Superior temporal gyrus (tissue), 1 donor: ENCODE data around the gene PDE8A.

Experiments used
- DNase-seq: peaks from one replicate; pipeline ENCODE4 v3.0.0-alpha.2; 2016; ENCODE audit errors: extremely low spot score

Gene PDE8A

DNA sequence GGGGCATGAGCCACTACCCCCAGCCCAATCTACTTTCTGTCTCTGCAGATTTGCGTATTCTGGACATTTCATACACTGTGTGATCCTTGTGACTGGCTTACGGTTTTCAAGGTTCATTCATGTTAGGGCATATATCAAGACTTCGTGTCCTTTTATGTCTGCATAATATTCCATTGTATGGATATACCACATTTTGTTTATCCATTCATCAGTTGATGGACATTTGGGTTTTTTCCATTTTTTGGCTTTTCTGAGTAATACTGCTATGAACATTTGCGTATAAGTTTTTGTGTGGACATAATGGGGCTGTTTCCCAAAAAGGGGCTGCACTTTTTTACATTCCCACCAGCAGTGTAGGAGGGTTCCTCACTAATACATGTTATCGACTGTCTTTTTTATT, 106.6 kb downstream of the PDE8A start:
- no peak for DNase-seq

DNA sequence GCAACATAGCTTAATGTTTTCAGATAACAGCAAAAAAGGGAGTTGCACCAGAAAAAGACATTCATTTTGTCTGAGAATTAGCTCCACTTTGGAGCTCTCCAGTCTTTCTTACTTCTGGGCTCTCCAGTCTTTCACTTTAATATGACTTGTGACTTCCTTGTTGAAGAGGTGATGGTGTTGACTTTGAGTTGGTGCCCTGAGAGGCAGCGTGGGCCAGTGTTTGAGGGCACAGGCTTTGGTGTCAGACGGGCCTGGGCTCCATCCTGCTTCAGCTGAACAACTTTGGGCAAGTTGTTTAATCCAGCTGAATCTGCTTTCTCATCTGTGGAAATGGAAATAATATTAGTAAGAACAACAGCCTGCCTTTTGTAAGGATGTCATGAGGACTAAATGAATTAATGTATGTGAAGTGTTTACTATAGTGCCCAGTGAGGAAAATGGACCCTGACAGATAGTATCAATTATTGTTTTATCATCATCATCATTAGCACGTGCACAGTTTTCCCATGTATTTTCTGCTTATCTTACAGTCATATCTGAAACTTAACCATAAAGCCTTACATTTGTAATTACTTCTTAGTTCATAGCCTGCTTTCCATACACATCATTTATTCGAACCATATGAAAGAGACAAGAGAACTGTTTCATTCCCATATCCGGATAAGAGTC, 108.4 kb downstream of the PDE8A start:
- no peak for DNase-seq

DNA sequence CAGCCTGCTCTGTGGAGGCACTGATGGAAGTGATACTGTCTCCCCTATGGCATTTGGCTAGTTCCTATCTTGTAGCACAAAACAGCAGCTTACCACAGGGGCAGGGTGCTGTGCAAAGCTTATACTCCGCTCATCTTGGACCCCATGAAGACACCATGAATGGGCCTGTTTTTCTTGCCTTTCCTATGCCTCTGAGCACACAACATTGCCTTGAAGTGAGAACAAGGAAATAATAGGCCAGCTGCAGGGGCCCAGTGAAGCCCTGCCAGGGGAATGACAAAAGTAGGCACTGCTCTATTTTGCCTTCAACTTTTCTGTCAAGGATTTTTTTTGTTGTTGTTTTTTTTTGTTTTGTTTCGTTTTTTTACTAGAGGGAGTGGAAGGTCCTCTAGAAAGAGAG, 110.3 kb downstream of the PDE8A start:
- DNase-seq: peak; percentile 64

DNA sequence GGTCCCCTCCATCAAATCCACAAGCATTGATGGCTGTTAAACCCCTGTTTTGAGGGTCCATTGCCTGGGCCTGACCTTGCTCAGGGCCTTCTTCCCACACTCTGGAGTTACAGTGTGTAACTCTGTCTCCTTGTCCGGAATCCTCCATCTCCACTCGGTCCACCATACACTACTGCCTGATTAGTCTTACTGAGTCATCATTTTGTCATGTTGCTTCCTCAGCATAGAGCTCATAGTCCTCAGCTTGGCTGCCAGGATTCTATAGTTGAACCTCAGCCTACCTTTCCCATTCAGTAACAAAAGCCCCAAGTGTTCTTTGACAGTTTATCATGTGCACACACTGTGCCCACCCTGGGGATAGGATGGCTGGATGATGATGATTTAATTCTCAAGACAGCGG, 113.0 kb downstream of the PDE8A start:
- DNase-seq: no peak

DNA sequence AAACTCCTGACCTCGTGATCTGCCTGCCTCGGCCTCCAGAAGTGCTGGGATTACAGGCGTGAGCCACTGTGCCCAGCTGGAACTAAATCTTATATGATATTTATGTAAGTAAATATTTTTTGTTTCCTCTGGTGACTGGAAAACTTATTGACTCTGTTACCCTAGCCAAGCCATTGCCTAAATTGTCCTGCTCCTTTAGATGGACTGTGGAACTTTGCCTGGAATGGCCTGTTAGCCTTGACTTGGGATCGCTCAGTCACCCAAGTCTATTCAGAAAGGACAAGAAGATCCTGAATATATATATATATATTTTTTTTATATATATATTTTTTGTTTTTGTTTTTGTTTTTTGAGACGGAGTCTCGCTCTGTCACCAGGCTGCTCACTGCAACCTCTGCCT, 113.9 kb downstream of the PDE8A start:
- no peak for DNase-seq

DNA sequence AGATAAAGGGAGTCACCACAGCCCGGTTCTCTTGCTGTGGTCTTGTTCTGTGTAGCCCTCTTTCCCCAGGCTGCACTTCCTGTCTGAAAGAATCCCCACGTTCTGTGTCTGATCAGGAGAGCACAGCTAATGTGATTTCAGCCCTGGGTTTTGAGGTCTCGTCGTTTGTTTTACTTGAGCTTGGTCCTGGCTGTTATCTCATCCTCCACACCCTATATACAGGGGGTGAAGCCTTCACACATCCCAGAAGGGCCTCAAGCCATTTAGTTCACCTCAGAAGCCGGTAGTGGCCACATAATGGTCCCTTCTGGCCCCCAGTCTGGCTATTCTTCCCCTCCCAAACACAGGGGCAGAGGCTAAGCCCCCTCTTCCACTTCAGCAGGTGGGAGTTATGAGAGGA, 115.6 kb downstream of the PDE8A start:
- DNase-seq: no peak

DNA sequence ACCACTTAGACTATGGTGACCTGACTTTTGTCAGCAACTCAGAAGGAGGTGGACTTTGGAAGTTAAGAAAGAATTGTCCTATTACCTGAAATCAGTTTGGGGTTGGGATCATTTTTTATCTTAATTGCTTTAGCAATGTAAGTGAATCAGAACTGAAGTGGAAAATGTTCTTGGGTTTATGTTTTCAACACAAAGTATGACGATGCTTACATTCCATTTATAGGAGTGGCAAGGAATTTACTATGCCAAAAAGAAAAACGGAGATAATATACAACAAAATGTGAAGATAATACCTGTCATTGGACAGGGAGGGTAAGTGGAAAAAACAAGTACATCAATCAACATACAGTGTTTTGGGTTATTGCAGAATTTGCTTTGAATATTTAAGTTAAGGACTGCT, 116.1 kb downstream of the PDE8A start:
- DNase-seq: no peak

DNA sequence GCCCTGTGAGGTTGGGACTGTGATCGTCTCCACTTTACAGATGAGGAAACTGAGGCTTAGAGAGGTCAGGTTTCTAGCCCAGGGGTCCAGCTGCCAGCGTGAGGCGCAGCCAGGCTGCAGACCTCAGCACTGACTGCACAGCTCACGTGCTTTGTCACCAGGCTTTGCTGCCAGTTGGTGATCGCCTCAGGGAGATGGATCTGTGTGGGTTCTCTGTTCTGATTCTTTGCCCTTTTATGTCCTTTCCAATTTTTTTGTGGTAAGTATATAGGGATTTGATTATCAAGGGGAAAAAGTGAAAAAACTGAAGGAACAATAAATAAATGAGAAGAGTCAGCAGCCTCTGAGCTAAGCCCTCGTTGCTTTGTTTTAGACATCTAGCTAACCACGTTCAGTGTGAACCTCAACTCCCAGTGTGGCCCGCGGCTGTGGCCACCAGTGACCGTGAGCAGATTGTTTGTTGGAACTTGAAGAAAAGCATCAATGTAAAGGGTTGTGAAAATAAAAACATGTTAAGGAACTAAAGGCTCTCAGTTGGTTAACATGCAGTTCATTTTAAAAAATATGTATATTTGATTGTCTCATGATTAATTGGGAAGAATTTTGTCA, 117.6 kb downstream of the PDE8A start:
- DNase-seq: peak; percentile 83

DNA sequence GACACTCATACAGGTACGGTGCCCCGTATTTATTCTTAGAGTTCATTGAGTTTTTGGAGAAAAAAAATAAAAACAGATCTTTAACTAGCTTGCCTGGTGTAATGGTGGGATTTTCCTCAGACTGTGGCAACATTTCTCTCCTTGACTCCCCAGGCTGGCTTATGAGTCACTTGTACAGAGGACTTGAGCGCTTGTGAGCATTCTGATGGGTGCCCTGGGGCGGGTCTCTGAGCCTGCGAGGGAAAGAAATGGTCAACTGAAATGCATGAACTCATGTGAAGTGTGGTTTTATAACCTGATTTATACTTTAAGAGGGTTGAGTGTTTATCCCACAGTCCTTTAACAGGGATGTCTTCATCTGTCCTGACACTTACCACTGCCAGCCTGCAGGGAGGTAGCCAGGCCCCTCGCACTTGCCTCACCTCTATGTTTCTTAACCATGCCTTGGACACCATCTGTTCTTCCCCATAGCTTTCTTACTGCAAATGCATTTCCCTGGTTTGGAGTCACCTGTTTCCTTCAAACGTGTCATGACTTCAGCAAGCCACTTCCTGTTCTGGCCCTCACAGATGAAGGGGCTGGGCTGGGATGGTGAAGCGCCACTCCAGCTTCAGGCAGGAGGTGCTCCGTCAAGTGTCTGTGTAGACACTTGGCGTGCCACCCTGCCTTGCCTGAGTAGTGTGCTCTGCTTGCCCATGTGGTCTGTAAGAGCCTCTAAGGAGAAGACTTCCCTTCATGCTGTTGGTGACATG, 118.7 kb downstream of the PDE8A start:
- DNase-seq: no peak

DNA sequence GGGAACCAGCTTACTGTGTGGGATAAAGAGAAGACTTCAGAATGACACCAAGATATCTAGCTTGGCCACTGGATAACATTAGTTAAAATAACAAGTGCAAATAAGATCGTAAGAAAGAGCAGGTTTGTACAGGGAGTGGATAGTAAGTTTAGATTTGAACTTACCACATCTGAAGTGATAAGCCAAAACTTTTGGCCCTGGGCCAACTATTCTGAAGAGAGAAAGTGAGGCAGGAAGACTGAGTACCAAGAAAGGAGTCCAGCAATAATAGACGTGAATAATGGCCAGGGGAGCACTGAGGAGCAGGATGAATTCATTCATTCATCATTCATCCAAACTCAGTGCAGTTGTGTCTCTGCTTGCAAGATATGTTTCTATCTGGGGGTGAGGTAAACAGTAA, 122.9 kb downstream of the PDE8A start:
- DNase-seq: no peak

DNA sequence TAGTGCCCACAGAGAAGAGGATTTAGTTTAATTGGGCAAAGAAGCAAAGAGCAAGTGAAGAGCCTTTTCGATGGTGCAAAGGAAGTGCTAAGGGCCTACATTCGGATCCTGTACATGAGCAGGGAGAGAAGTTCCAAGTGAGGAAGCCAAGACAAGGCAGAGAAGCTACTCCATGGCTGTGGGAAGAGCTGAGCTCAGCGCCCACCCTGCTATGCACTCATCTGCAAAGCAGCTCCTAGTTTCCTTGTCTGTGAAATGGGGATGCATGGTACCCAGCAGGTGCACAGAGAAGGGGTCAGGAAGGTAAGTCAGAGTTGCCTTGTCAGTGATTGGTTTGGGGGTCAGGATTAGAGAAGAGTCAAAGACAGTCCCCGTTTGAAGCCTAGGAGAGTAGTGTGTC, 126.5 kb downstream of the PDE8A start:
- no peak for DNase-seq

DNA sequence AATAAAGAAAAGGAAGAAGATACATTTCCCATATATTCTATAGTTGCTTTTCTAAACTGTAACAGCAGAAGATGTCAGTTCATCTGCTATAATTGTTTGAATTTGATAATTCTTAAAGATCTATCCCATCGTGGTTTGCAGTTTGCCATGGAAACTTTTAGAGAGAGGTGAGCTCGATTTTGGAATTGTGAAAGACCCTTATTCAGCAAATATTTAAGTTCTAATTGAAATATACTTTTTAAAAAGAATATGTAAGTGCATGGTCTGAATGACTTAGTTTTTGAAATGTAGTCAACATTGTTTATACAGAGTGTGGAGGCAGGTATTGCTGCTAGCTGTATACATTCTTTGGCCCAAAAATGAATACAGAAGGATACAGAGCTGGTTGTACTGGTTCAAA, 127.7 kb downstream of the PDE8A start:
- DNase-seq: no peak

DNA sequence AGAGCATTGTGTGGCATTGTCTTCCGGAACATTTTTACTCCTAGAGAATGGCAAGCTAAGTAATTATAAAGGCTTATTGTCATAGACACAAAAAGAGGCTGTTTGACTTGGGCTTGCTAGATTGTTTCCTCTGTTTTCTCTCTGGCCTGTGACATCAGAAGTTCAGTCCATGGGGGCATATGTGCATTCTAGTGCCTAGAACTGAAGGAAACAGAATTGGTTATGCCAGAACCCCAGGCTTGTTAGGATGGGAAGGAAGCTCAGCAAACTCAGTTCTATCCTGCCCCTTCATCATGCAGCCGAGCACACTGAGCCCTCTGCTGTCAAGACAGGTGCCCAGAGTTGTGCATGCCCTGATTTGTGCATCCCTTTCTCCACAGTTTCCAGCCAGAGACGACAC, 131.3 kb downstream of the PDE8A start:
- peak; percentile 97 for DNase-seq

DNA sequence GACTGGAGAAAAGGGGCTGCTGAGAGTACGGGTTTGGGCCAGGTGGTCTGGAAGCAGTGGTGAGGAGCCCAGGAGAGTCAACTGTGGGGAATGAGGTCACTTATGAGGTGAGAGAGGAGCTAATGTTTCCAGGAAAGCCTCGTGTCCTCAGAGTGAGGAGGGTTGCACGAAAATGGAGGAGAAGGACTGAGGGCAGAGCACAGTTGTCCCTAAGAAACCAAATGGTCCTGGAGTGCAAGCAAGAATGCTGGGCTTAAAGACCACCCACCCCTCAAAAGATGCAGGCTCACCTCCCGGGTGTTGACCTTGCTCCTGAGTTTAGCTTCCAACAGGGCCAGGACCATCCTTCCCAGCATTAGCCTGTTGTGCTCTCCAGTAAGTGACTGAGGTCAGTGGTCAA, 133.2 kb downstream of the PDE8A start:
- no peak for DNase-seq

DNA sequence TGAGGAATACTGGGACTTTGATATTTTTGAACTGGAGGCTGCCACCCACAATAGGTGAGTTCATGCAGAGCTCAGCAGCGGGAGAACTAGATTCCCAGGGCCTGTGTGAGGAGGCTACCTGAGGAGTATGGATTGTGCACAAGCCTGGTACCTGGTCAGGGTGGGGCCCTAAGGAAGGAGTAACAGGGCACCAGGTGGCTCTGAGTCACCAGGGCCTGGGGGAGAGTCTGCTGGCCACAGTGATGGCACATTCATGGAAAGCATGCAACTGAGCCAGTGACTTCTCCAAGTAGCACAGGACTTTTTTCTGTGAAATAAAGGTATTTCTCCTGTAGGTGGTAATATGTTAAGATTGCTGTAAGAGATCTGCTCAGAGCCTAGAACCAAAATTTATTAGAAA, 134.4 kb downstream of the PDE8A start:
- no peak for DNase-seq

DNA sequence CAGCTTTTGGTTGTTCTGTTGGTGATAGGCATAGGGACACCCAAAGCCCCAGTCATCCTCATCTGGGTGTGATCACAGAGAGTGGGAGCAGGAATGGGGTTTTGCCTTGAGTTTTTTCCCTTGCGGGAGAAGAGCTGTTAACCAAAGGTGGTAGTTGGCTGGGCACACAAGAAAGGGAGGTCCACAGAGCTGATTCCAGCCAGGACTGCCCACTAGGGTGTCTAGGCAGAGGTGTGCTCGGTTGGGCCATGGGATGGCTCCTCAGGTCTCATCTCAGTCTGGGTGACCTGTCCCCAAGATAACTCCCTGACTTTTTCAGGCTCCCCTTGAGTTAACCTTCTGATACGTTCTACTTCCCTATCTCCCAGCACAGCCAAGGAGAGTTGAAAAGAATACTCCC, 134.8 kb downstream of the PDE8A start:
- no peak for DNase-seq

DNA sequence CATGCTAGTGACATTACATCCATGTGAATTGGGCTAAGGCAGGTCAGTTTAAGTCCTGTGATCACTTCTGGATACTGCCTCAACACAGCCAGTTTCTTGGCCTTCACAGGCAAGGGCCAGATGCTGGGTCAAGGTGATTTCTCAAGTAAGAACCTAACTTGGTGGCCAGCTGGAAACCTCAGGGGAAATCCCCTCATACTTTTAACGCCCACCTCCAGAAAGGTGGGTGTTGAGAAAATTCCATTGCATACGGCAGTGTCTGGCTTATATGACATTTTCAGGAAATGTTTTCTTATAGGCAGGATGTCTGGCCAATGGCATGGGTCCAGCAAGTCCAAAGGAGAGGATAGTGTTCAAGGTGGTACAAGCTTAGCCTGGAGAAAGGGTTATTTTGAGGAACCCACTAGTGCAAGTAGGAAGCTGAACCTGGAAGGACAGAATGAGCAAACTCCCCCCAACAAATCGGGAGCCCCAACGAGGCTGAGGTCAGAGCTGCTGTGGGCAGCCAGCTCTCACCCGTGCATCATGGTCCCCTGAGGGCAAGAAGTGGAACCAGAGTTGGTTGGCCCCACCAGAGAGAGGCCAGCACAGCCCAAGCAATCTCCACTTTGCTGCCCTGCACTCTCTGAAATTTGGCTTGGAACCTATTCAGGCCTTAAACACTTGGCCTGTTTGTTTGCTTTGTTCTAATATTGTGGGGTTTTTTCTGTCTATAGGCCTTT, 135.4 kb downstream of the PDE8A start:
- no peak for DNase-seq

DNA sequence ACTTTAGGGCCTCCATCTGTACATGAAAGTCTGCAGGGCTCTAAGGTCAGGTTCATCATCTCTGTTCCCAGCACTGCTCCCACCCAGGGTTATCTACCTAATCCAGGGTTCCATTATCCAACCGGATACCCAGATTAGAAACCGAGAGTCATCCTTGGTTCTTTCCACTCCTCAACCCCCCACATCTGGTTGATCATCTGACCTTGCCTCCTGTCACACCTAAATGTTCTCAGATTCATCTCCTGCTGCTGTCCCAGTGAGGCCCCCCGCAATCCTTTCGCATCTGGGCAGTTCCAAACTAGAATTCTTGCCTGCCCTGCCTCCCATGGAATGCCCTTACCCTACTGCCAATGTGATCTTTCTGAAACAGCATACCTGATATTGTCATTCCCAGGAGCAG, 136.5 kb downstream of the PDE8A start:
- no peak for DNase-seq

DNA sequence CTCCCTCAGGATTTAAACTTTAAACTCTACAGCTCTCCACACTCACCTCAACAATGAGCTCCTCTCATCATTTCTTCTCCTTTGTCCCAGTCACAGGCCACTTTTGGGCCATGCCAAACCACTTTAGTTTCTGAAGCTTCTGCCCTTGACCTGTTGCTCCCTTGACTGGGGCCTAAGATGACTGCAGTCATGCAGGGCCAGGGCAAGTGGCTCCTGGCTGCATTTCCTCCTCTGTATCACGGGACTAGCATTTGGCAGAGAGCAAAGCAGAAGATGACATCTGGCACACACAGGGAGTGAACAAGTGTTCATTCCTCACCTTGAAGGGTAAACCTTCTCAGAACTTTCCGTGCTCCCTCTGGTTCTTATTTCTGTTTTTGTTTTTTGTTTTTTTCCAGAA, 136.9 kb downstream of the PDE8A start:
- no peak for DNase-seq

DNA sequence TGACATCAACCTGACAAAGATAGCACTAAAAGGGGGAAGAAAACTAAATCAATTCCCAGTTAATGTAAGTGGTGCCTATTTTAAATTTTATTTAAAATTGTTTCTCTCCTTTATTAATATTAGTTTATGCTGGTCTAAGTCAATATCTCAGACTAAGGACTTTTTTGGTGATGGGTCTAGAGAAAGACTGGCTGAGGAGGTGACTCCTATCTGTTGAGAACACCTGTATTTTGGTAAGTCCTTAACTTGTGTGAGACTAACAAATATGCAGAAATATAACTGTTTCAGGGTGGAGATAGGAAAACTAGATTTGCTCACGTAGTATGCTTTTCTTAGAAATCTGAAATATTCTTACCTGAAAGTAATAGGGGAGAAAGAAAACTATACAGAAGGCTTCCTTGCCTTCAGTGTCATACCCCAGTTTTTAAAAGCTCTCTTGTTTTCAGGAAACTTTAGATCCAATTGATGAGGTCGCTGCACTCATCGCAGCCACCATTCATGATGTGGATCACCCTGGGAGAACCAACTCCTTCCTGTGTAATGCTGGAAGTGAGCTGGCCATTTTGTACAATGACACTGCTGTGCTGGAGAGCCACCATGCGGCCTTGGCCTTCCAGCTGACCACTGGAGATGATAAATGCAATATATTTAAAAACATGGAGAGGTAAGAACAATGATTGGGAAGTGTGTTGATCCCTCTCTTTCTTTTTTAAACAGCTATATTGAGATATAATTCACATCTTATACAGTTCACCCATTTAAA, 138.9 kb downstream of the PDE8A start:
- DNase-seq: peak; percentile 81

DNA sequence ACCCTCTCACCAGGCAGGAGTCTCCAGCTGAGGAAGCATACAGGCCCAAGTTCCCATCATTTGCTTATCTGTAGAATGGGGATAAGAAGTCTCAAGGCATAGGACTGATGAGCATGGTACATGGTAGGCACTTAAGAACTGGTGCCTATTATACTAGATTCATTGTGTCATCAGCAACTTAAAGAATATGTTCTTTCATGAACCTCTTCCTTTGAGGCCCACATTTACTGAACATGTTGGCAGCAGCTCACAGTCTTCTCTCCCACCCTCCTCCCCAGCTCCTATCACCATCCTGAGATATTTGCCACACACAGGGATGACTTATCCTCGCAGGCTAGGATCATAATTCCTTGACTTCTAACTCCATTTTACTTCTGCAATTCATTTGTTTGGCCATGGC, 142.5 kb downstream of the PDE8A start:
- DNase-seq: no peak
